Endothelial cell of umbilical vein (primary cell): Measurements from ENCODE around the gene RPL18A. TPM values are rescaled to one million over a fixed set of nuclear protein-coding genes. Genes with fewer than 3 reads are reported as not detected.

ENCODE experiments used
- BruUV-seq: library from RNA; stranded (reverse); fragments of 400-500 nt; replicated peaks from 2 replicates; lab custom pipeline; 2021; lab: Mats Ljungman, UMichigan
- CTCF ChIA-PET: fragments of 300-600, 350-600 bp; sonication (Branson Sonifier 250); formaldehyde crosslinking; loops from one replicate; lab custom pipeline; 2021; ENCODE audit warnings: antibody characterized with exemption, inconsistent platforms; lab: Charles Lee
- POLR2A ChIA-PET: fragments of 300-600, 350-600 bp; sonication (Branson Sonifier 250); formaldehyde crosslinking; loops from one replicate; lab custom pipeline; 2021; ENCODE audit warnings: antibody characterized with exemption, inconsistent platforms; lab: Charles Lee
- DNase-seq: peaks from one replicate; pipeline ENCODE4 v3.0.0-alpha.2; 2011; ENCODE audit warnings: low read depth, low spot score
- FAIRE-seq: peaks from 2 replicates; lab custom pipeline; 2011; peaks lifted over from hg19 to GRCh38; lab: Jason Lieb, UNC
- H2AFZ ChIP-seq: 2 replicates; pipeline ENCODE4 v1.6.0; 2012; ENCODE audit warnings: low read depth, low read length, control low read depth, inconsistent platforms
- H3K27ac ChIP-seq: 2 replicates; pipeline ENCODE4 v1.5.1; 2011; ENCODE audit warnings: low read depth, mild to moderate bottlenecking, control low read depth, low read length, moderate library complexity; ENCODE audit not compliant: insufficient read depth
- H3K27me3 ChIP-seq, 2 experiments: 2 replicates each; pipeline versions ENCODE4 v1.6.0 to v1.6.1; 2011; ENCODE audit warnings: low read length in 2 of 2, mixed read lengths in 1 of 2; ENCODE audit not compliant: control insufficient read depth in 2 of 2, insufficient read depth in 2 of 2
- H3K36me3 ChIP-seq, 2 experiments: 2 replicates in 1 of 2; 3 replicates in 1 of 2; pipeline ENCODE4 v1.5.1; 2011; ENCODE audit warnings: low read length in 2 of 2, mild to moderate bottlenecking in 1 of 2, moderate library complexity in 1 of 2; ENCODE audit not compliant: control insufficient read depth in 2 of 2, insufficient read depth in 2 of 2; ENCODE audit errors: extremely low read depth in 1 of 2
- H3K4me1 ChIP-seq: 3 replicates; pipeline ENCODE4 v1.5.1; 2011; ENCODE audit warnings: mild to moderate bottlenecking, low read length; ENCODE audit not compliant: control insufficient read depth, insufficient read depth; ENCODE audit errors: extremely low read depth
- H3K4me2 ChIP-seq: 2 replicates; pipeline ENCODE4 v1.6.1; 2011; ENCODE audit warnings: low read length, control low read depth, mixed read lengths; ENCODE audit not compliant: insufficient read depth
- H3K4me3 ChIP-seq, 3 experiments: fragments of 200-600 bp in 1 of 3; sonication (generic), shearing (Covaris generic) in 1 of 3; replicated peaks in 1 of 3; 2 replicates each; pipeline ENCODE4 v1.5.1; 2011 to 2016; ENCODE audit warnings: control low read depth in 3 of 3, low read length in 3 of 3, mild to moderate bottlenecking in 2 of 3, inconsistent platforms in 1 of 3, low read depth in 1 of 3, moderate library complexity in 1 of 3; ENCODE audit not compliant: insufficient read depth in 1 of 3
- H3K79me2 ChIP-seq: 2 replicates; pipeline ENCODE4 v1.6.0; 2012; ENCODE audit warnings: low read length, inconsistent platforms; ENCODE audit not compliant: control insufficient read depth, insufficient read depth
- H3K9ac ChIP-seq: replicated peaks from 2 replicates; pipeline ENCODE3; 2011; ENCODE audit warnings: low read length, control low read depth; ENCODE audit not compliant: insufficient read depth; ENCODE audit errors: extremely low read depth
- H3K9me1 ChIP-seq: replicated peaks from 3 replicates; pipeline ENCODE4 v1.6.0; 2011; ENCODE audit warnings: mild to moderate bottlenecking, low read length; ENCODE audit not compliant: control insufficient read depth, insufficient read depth; ENCODE audit errors: extremely low read depth
- H3K9me3 ChIP-seq: replicated peaks from 2 replicates; pipeline ENCODE4 v1.5.1; 2012; ENCODE audit warnings: low read length, inconsistent platforms; ENCODE audit not compliant: control insufficient read depth, insufficient read depth
- H4K20me1 ChIP-seq: replicated peaks from 2 replicates; pipeline ENCODE3; 2011; ENCODE audit warnings: mild to moderate bottlenecking, low read length; ENCODE audit not compliant: control insufficient read depth, insufficient read depth; ENCODE audit errors: extremely low read depth
- EZH2 ChIP-seq: IDR thresholded peaks from 2 replicates; pipeline ENCODE4 v1.6.1; 2012; ENCODE audit warnings: borderline replicate concordance, low read depth, mild to moderate bottlenecking, moderate library complexity, low read length, inconsistent platforms; ENCODE audit not compliant: severe bottlenecking
- FOS ChIP-seq: IDR thresholded peaks from 2 replicates; pipeline ENCODE4 v1.6.1; 2011; ENCODE audit warnings: mild to moderate bottlenecking, low read length, moderate library complexity, borderline replicate concordance; ENCODE audit not compliant: insufficient read depth
- GATA2 ChIP-seq: IDR thresholded peaks from 2 replicates; pipeline ENCODE4 v1.7.0; 2011; ENCODE audit warnings: low read depth, mild to moderate bottlenecking, moderate library complexity, mixed read lengths, low read length; ENCODE audit not compliant: insufficient read length, insufficient read depth
- JUN ChIP-seq: IDR thresholded peaks from 2 replicates; pipeline ENCODE4 v1.6.1; 2011; ENCODE audit warnings: borderline replicate concordance, low read depth; ENCODE audit not compliant: insufficient read length, insufficient read depth
- MAX ChIP-seq: IDR thresholded peaks from 2 replicates; pipeline ENCODE4 v1.6.1; 2011; ENCODE audit not compliant: insufficient read depth, insufficient read length
- MYC ChIP-seq: IDR thresholded peaks from one replicate; pipeline ENCODE4 v1.6.1; 2011; ENCODE audit warnings: mild to moderate bottlenecking, low read depth, low read length
- POLR2AphosphoS5 ChIP-seq: IDR thresholded peaks from 2 replicates; pipeline ENCODE4 v1.6.1; 2012; ENCODE audit warnings: low read depth, mild to moderate bottlenecking, control low read depth, low read length, moderate library complexity; ENCODE audit not compliant: insufficient read depth
- dilution Hi-C: fragments of 300-500 bp; cut with MboI; formaldehyde crosslinking; loops from one replicate; pipeline ENCODE4 v1.15.0; 2019; ENCODE audit warnings: low sequenced_read_pairs; ENCODE audit not compliant: extremely low pct_ligation_motif_present
- intact Hi-C: fragments of 100-400 bp; cut with micrococcal nuclease; formaldehyde crosslinking; loops from one replicate; pipeline ENCODE4 v1.10.0; 2022
- polyA plus RNA-seq, 4 experiments: library from polyadenylated mRNA; depleted of rRNA in 3 of 4; stranded (reverse) in 3 of 4; unstranded in 1 of 4; fragments of >200 nt; gene quantifications; 2 replicates each; pipeline versions ENCODE4 v1.2.1 to v1.2.3, GENCODE V29; 2011 to 2012; ENCODE audit warnings: missing spikeins in 1 of 4
- total RNA-seq: library from RNA; stranded (reverse); gene quantifications from 2 replicates; pipeline ENCODE4 v1.2.3, GENCODE V29; 2021
- TF ChIP-seq, protein P1 (sequence below), 2 donors: IDR thresholded peaks; 1 replicate in 1 of 2; 2 replicates in 1 of 2; pipeline ENCODE4 v1.5.1; 2011; ENCODE audit warnings: low read length in 2 of 2, mild to moderate bottlenecking in 2 of 2, moderate library complexity in 2 of 2, control low read depth in 1 of 2, inconsistent platforms in 1 of 2, low read depth in 1 of 2; ENCODE audit not compliant: insufficient read depth in 1 of 2; ENCODE audit errors: extremely low read depth in 1 of 2

RPL18A gene
- total and polyA plus RNA-seq, 2 donors (not counting 3 experiments of a cell fraction or from before 2014, with no cell fraction given) = 1,970 to 2,869 TPM

- Histone ChIP-seq H2AFZ (no peak within 1 kb of the TSS), H3K4me2 (no peak within 1 kb of the TSS), H3K9me1 (no peaks in the 10 kb centered on the region), H3K27ac (no peak within 1 kb of the TSS), H3K9ac (no peak within 1 kb of the TSS), H3K4me1 (no peaks in the 10 kb centered on the region), H3K4me3 (no peak within 1 kb of the TSS), H3K27me3 (no peaks in the 10 kb centered on the region), H3K9me3 (no peaks in the 10 kb centered on the region), H3K36me3 (no peaks in the 10 kb centered on the region), H3K79me2 (no peaks in the 10 kb centered on the region), H4K20me1 (no peaks in the 10 kb centered on the region)
- ChIA-PET CTCF (no interaction called here), POLR2A (no interaction called here)
- intact Hi-C loops = no loop called here
- no peak for DNase-seq
- BruUV-seq = no TSS peak
- dilution Hi-C loops = no loop called here
- no peak for FAIRE-seq
- TF ChIP-seq POLR2AphosphoS5 = no peak
These were observed 38.5 kb upstream of the RPL18A start, which contains the start of gene INSL3 for GRCh38 chr19:17821190-17821589. Gene INSL3 (minus strand): TSS chr19:17821519. CDS start chr19:17821506, 13 bp downstream.

- dilution Hi-C loops = no loop called here
- Histone ChIP-seq H3K27ac (no peak overlapping the region), H3K9me3 (no peaks in the 10 kb centered on the region), H3K4me3 (no peak overlapping the region), H4K20me1 (no peaks in the 10 kb centered on the region), H3K9me1 (no peaks in the 10 kb centered on the region), H3K27me3 (no peaks in the 10 kb centered on the region), H3K9ac (no peak overlapping the region), H3K4me2 (no peak overlapping the region), H3K36me3 (no peaks in the 10 kb centered on the region), H3K79me2 (no peaks in the 10 kb centered on the region), H2AFZ (no peak overlapping the region), H3K4me1 (peaks cover 3% of the 10 kb centered on the region)
- ChIA-PET CTCF (interaction anchor here (0.8 to 1.7 kb wide), 2 partner anchors 20 to 31 kb away, joined by 4 to 5 read pairs; no protein-coding TSS in a partner anchor), POLR2A (no interaction called here)
- no peak for FAIRE-seq
- TF ChIP-seq MAX = no peak
- TF ChIP-seq, protein P1, sequence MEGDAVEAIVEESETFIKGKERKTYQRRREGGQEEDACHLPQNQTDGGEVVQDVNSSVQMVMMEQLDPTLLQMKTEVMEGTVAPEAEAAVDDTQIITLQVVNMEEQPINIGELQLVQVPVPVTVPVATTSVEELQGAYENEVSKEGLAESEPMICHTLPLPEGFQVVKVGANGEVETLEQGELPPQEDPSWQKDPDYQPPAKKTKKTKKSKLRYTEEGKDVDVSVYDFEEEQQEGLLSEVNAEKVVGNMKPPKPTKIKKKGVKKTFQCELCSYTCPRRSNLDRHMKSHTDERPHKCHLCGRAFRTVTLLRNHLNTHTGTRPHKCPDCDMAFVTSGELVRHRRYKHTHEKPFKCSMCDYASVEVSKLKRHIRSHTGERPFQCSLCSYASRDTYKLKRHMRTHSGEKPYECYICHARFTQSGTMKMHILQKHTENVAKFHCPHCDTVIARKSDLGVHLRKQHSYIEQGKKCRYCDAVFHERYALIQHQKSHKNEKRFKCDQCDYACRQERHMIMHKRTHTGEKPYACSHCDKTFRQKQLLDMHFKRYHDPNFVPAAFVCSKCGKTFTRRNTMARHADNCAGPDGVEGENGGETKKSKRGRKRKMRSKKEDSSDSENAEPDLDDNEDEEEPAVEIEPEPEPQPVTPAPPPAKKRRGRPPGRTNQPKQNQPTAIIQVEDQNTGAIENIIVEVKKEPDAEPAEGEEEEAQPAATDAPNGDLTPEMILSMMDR (IDR thresholded peaks at IDR 0.05; ENCODE audit: extremely low read depth in 1 of 2, insufficient read depth in 1 of 2, low read depth in 1 of 2, low read length in 2 of 2) = no peak
- TF ChIP-seq JUN = no peak
- no peak for TF ChIP-seq MYC
- TF ChIP-seq GATA2 = no peak
- TF ChIP-seq EZH2 = no peak
- no peak for TF ChIP-seq FOS
- intact Hi-C loops = no loop called here
- no TSS peak for BruUV-seq
- DNase-seq = no peak
These were observed 35.4 kb upstream of the RPL18A start for GRCh38 chr19:17824339-17824738.
